CD4-positive, alpha-beta T cell treated with Interleukin-2 at 100 ng/mL for 4 hours (primary cell): Measurements from ENCODE around the gene VWA1.
"Not testable (repeated sequence)": the region's sequence is repeated elsewhere in the genome, so short reads cannot be mapped to it uniquely, and the experiment has no call there.

Experiments
- DNase-seq: peaks from one replicate; pipeline ENCODE4 v3.0.0-alpha.2; 2020; ENCODE audit warnings: low spot score

The VWA1 gene

DNA sequence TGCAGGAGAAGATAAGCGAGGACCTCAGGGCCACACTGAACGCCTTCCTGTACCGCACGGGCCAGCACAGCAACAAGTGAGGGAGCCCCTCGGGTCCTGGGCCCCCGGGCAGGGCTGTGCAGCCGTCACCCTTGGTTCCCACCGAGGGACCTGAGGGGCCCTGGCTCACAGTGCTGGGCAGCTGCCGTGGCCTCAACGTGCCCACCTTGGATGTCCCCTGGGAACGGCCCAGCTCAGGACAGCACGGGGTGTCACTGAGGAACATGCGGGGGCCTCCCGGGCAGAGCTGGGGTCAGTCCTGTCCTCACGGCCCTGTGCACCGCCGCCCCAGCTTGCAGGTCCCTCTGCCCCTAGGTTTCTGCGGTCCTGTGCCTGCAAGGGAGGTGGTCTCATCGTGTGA is 23.7 kb downstream of the VWA1 start:
- DNase-seq: not testable (repeated sequence)

DNA sequence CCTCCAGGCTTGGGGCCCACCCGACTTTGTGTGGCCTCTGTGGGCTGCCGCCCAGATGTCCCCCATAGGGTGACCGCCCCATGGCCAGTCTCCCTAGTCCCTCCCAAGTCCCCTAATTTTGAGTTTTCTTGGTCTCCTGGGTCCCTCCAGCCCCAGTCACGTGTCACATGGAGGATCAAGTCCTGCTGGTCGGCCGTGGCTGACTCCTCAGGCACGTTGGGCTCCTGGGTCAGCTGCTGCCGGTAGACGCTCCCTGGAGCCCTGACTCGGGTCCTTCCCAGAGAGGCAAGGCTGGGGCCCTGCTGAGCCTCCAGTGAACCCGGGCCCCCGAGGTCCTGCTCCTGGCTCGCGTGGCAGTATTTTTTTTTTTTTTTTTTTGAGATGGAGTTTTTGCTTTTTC is 24.2 kb downstream of the VWA1 start:
- not testable (repeated sequence) for DNase-seq

DNA sequence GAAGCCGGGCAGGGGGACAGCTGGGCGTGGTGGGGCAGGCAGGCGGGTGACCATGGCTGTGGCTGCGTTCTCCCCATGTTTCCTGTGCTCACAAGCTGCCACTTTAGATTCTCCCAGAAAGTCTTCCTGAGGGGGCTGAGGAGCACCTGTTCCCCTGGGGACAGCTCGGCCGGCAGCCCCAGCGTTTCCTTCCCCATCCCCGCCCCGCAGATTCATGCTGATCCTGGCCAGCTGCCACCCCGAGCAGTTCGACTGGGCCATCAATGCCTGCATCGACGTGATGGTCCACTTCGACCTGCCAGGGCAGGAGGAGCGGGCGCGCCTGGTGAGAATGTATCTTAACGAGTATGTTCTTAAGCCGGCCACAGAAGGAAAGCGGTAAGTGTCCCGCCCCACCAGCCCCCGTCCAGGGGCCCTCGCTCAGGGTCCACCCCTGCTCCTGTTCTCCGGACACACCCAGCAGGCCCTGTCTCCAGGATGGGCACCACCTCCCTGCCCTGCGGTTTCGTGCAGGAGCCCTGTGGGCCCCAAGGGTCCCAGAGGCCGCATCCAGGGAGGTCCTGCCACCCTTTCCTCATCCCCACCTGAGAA is 25.1 kb downstream of the VWA1 start:
- DNase-seq: no peak

DNA sequence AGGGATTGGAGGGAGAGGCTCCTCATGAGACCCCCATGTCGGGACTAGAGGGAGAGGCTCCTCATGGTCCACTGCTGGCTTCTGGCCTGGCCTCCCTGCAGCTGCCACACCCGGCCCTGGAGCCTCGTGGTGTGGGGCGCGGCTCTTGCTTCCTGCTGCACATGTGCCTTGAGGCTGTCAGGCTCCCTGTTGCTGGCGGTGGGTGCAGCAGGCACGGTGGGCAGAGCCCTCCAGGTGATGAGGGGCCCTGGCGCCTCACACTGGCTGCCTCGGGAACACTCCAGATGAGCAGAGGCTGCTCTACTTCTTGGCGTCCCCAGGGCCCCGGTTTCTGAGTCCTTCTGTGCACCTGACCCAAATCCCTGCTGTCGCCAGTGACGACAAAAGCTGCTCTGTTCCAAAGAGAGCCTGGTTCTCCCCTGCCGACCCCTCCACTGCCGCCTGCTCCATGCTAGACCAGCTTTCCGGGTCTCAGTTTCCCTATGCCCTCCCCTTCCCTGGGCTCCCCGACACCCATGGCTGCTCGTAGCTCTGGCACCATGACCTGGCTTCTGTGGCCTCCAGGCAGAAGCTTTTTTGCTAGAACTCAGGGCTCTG is 26.3 kb downstream of the VWA1 start:
- DNase-seq: no peak

DNA sequence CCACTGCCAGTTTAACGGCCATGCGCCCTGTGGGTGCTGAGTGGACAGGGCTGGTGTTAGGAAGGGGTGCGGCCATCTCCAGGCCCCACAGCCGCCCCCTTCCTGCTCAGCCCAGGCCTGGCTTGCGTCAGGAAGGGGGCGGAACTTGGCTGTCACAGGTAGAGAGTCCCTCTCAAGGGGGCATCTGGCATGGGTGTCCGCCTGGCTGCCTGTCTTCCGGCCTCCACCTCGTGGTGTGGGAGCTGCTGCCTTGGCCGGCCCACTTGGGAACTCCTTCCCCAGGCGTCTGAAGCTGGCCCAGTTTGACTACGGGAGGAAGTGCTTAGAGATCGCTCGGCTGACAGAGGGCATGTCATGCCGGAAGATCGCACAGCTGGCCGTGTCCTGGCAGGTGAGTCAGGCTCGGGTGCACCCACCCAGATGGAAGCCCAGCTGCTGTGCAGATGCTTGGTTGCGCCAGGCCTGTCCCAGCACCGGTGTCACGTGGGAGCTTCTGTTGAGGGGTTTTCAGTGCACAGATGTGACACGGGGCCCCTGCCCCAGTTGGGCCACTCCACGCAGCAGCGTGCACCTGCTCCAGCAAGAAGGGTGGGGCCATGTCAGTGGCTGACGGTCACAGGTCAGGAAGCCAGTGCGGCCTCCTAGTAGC is 27.0 kb downstream of the VWA1 start:
- peak; percentile 3 for DNase-seq

DNA sequence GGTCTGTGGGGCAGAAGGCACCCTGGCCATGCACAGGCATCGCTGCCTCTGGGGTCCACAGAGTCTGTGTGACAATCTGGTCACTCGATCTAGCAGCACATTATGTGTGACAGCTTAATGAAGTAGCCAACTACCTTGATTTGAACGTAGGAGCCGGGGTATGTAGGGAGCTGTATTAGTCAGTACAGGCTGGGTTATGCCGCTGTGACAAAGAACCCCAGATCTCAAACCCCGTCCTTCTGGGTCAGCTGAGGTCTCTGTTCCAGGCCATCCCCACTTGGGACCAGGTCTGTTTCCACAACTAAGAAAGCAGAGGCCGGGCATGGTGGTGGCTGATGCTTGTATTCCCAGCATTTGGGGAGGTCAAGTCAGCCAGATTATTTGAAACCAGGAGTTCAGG is 27.8 kb downstream of the VWA1 start:
- no peak for DNase-seq

DNA sequence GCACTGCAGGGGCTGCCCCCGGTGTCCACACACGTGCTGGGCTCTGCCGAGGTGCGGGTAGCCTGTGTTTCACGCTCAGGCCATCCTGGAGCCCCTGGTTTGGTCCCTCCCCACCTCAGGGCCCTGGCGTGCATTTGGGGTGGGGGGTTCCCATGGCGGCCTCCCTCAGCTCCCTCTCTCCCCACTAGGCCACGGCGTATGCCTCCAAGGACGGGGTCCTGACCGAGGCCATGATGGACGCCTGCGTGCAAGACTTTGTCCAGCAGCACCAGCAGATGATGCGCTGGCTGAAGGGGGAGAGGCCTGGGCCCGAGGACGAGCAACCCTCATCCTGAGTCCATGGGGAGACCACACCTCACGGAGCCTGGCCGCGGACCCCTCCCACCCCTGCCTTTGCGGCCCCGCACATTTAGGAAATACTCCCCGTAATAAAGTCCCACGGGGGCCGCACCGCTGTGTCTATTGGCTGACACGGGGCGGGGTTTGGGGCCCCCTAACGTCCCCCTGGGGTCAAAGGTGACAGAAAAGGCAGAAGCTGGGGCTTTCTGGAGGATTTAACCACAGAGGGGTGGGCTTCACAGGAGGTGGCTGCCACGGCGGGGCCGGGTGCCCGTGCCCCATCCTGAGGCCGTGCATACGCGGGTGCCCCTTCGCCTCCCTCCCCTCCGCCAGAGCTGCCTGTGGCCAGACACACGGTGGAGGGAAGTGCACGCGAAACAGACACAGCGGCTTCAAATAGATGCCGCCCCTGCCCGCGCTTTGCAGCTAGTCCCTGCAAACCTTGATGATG is 32.9 kb downstream of the VWA1 start:
- not testable (repeated sequence) for DNase-seq

DNA sequence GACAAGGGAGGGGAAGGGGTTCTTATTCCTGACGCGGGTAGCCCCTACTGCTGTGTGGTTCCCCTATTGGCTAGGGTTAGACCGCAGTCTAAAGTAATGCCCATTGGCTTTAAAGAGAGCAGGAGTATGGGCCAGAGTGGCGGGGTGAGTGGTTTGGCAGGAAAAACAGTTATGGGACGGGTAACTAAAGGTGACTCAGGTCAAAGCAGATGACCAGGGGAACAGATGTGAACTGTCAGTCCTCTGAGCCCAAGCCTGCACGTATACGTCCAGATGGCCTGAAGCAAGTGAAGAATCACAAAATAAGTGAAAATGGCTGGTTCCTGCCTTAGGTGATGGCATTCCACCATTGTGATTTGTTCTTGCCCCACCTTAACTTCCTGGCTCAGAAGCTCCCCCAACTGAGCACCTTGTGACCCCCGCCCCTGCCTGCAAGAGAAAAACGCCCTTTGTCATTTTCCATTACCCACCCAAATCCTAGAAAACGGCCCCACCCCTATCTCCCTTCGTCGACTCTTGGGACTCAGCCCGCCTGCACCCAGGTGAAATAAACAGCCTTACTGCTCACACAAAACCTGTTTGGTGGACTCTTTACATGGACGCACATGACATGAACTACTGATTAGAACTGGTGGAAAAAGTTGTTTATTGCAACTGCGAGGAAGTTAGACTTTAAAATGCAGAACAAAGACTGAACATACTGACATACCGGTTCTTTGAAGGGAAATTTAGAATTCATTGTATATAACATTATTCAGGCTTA is 35.3 kb downstream of the VWA1 start:
- peak; percentile 8 for DNase-seq

DNA sequence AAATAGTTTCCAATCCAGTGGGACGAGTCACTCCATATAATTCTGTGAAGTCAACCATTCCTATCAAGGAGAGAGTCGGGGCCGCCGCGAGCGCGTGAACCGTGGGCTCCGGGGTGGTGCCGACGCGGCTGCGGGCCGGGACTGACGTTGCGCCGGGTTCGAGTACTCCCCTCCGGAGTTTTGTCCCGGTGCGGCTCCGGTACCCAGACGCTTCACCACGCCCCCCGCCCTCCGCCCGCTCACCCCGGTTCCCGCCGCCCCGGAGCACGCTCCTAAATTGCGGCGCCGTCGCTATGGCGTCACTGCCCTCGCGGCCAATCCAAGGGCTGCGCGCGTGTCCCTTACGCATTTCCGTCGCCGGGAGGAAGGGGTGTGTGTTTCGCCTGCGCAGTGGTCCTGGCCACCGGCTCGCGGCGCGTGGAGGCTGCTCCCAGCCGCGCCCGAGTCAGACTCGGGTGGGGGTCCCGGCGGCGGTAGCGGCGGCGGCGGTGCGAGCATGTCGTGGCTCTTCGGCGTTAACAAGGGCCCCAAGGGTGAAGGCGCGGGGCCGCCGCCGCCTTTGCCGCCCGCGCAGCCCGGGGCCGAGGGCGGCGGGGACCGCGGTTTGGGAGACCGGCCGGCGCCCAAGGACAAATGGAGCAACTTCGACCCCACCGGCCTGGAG is 36.0 kb downstream of the VWA1 start, which contains the start of gene ATAD3B:
ATAD3B (plus strand) TSS at position 377 of the 664 bp plus-strand sequence; CDS start at position 497, 120 bp downstream.
- peak; percentile 92 for DNase-seq

DNA sequence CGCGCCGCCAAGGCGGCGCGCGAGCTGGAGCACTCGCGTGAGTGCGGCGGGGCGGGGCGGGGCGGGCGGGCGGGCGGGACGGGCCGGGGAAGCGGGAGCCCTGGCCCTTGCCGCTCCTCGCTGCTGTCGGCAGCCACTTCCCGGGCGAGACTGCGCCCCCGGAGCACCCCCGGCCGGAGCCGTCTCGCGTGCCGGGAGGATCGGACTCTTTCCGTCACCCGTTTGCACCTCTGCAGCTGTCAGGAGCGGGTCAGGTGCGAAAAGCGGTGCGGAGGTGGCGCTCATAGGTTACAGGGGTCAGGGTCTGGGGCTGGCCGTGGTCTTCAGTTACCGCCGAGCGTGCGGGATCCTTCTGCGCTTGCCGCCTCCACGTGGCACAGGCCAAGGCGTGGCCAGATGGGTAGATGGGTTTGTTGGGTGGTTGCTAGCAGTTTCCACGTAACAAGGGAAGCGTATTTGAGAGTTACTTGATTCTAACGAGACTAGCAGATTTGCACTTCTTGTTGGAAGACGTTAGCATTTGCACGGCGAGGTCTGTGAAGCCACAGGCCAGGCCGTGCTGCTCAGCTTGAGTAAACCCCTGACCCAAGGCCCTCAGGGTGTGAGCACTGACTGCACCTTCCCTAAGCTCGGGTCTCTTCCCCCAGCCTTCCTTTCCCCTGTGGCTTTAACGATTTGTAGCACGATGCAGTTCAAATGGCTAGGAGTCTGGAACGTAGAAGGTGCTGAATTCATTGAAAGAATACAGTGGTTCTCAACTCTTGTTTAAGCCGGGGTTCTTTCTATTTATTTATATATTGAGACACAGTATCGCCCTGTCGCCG is 36.8 kb downstream of the VWA1 start:
- DNase-seq: peak; percentile 3

DNA sequence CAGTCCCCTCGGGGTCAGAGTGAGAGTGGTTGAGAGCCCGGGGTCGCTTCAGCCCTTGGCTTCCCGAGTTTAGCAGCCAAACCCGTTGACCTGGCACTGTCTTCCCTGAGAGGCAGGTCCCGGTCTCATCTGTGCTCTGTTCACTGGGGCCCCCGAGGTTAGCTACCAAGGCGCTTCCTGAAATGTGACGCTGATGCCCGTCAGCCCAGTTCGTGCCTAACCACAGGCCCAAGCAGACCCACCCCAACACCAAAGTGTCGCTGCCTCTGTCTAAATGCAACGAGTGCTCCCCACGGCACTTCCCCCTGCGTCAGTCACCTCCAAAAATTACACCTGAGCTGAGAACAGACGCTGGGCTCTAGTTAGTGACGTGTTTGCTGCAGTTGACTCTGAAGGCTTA is 40.5 kb downstream of the VWA1 start:
- not testable (repeated sequence) for DNase-seq

DNA sequence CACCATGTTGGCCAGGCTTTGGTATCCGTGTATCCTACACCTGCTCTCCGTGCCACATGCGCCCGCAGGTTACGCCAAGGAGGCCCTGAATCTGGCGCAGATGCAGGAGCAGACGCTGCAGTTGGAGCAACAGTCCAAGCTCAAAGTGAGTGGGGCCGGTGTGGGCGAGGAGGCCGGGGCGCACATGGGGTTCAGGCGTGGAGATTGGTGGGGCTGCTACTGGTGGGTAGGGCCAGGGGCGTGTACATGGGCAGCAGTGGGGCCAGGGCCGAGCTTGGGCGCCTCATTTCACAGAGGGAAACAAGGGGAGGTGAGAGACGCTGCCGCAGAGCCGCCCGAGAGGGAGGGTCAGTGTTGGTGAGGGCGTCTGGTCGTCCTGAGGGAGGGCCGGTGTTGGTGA is 41.7 kb downstream of the VWA1 start:
- DNase-seq: no peak

DNA sequence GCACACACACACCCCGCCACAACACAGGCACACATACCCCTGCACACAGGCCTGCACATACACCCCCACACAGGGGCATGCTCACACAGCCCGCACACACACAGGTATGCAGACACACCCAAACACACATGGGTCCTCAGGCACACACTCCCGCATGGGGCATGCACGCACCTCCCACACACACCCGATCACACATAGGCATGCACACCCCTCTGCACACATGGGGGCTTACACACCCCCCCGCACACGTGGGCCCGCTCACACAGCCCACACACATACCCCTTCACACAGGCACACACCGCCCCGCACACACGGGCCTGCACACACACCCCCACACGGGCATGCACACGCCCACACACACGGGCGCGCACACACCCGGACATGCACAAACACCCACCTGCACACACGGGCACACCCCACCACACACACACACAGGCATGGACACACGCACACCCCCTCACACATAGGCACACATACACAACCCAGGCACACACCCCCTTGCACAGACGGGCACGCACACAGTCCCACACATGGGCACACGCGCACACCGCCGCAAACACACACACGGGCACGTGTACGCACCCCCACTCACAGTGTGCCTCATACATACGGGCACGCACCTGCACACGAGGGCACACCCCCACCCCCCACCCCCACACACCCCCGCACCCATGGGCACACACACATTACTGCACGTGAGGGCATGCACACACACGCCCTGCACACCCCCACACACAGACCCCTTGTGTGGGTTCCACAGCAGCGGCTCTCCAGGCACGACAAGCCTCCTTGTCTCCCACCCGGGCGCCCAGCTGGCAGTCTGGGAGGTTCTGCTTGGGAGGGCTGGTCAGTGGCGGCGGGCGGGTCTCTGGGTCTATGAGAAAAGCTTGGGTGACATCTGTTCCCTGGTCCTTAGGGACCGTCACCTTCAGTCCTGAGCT is 44.3 kb downstream of the VWA1 start:
- no peak for DNase-seq

DNA sequence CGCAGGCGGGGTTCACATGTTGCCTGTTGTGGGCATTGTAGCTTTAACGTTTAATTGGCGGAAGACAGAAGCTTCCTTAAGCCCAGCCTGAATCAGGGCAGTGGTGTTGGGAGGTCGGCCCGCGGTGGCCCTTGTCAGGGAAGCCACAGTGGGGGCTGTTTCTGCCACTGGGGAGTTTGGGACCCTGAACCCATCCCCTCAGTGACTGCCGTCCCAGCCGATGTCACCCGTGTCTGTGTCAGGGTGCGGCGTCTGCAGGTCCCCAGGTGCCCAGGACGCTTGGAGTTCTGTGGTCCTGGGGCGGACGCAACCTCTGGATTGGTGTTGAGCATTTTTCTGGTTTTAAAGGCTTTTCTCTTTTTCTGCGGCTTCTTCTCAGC is 45.0 kb downstream of the VWA1 start:
- not testable (repeated sequence) for DNase-seq

DNA sequence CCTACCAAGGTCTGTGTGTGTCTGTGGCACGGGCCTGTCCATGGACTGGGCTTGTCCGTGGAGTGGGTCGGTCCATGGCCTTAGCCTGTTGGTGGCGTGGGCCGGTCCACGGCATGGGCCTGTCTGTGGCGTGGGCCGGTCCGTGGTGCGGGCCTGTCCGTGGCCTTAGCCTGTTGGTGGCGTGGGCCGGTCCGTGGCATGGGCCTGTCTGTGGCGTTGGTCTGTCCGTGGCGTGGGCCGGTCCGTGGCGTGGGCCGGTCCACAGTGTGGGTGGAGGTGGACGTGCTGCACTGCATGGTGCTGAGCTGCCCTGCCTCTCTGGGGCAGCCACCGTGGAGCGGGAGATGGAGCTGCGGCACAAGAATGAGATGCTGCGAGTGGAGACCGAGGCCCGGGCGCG is 46.3 kb downstream of the VWA1 start:
- not testable (repeated sequence) for DNase-seq

DNA sequence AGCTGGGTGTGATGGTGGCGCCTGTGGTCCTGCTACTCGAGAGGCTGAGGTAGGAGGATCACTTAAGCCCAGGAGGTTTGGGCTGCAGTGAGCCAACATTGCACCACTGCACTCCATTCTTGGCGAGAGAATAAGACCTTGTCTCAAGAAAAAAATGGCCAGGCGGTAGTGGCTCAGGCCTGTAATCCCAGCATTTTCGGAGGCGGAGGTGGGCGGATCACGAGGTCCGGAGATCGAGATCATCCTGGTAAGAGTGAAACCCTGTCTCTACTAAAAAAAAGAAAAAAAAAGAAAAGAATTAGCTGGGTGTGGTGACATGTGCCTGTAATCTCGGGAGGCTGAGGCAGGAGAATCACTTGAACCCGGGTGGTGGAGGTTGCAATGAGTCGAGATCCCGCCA is 47.4 kb downstream of the VWA1 start:
- no peak for DNase-seq

DNA sequence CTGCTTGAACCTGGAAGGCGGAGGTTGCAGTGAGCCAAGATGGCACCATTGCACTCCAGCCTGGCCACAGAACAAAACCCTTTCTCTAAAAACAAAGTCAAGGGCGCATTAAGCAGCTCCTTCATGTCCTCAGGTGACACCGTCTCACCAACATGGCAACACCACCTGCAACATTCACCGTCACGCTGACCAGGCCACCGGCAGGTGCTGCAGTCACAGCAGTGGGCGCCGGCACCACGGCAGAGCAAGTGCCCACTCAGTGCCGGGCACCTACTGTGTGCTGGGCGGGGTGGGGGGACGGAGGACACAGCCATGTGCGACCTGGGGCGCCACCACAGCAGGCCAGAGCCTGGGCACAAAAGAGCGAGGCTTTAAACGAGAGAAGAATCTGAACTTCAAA is 48.2 kb downstream of the VWA1 start:
- DNase-seq: no peak

DNA sequence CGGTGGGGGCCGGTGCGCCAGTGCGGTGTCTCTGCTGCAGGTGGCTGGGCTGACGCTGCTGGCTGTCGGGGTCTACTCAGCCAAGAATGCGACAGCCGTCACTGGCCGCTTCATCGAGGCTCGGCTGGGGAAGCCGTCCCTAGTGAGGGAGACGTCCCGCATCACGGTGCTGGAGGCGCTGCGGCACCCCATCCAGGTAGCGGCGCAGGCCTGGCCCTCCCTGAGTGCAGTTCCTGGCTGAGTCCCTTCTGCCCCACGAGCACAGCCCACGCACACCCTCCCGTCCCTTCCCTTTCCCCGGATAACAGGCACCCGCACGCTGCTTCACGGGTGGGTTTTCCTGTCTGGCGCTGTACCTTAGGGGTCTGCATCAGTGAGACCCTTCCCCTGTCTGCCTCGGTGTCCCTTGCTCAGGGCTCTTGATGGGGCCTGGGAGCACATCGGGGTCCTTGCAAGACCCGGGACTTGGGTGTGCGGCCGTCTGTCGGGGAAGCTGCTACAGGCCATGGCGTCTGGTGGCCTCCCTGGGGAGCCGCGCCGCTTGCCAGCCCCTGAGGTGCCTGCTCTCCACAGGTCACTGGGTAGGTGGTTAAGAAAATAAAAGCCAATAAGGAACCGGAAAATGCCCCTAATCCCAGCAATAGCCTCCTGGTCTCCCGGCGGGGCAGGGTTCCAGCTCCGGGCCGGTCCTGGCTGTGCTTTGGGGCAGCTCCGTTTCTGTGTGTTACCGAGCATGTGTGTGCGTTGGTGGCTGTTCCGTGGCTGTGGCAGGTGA is 49.7 kb downstream of the VWA1 start:
- not testable (repeated sequence) for DNase-seq
